ENCODE data around the gene KRT5.

GRCh38 chr12:52551216-52551865 is 31.1 kb upstream of the KRT5 start:
- TF ChIP-seq POLR2A (IDR thresholded peaks at IDR 0.05) (no peak), CTCF (IDR thresholded peaks at IDR 0.05) (no peak)
